Measurements from ENCODE around the gene DNTTIP2.
"Not testable (repeated sequence)": the region's sequence is repeated elsewhere in the genome, so short reads cannot be mapped to it uniquely, and the experiment has no call there.

The DNTTIP2 gene

DNA sequence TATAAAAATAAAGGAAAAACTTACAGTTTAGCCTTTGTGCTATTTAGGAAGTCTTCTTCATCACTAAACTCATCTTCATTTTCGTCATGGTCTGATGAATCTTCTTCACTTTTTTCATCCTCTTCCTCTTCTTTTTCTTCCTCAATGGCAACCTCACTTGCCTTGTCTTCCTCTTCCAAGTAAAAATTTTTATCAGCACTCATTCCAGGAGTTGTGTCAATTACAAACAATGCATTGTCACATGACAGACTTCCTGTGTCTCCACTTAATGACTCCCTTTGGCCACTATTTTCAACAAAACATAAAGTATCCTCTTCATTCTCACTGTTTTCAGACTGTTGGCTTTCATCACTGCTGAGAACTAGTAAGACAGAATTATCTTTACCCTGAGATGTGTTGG, 2.8 kb downstream of the DNTTIP2 start:
- DNase-seq = no peak

- DNase-seq = no peak
These were observed 4.9 kb downstream of the DNTTIP2 start for GRCh38 chr1:93874025-93874651.

DNA sequence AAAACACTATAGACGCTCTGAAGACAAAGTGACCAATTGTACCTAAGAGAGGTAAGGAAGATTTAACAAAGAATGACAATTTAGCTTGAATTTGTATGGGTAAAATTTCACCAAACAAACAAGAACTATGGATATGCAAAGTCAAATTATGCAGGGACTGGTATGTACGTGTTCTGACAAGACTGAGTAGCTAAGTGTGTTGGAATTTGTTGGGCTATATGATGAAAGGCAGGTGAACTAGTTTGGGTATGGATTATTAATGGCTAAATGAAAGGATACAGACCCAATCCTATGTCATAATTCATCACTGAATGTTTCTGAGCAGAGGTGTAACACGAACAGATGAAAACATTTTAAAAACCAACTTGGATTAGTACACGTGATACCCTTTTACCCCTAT, 7.6 kb downstream of the DNTTIP2 start:
- no peak for DNase-seq

DNA sequence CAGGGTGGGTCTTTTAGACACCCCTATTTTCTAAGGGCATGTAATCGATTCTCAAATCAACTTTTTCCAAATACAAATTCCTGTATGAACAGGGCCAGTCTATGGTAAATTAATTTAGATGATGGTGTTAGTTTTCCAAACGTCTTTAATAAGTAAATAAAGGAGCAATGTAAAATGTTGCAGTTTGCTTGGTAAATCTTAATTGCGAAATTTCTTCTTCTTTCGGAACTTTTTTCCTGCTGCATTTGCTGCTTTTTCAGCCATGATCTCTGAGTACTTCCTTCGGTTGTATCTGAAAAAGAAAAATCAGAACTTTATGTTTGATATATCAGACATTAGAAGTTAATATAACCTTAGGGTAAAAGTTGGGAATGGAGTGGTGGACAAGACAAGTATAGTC, 9.4 kb downstream of the DNTTIP2 start:
- DNase-seq = no peak

DNA sequence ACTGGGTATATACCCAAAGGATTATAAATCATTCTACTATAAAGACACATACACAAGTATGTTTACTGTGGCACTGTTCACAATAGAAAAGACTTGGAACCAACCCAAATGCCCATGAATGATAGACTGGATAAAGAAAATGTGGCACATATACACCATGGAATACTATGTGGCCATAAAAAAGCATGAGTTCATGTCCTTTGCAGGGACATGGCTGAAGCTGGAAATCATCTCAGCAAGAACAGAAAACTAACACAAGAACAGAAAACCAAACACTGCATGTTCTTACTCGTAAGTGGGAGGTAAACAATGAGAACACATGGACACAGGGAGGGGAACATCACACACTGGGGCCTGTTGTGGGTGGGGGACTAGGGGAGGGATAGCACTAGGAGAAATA, 10.5 kb downstream of the DNTTIP2 start:
- DNase-seq = not testable (repeated sequence)

GRCh38 chr1:93865253-93865652, 13.8 kb downstream of the DNTTIP2 start:
- DNase-seq = no peak

- DNase-seq = no peak
These were observed 14.8 kb downstream of the DNTTIP2 start for GRCh38 chr1:93864175-93864574.

GRCh38 chr1:93857653-93858052, 21.4 kb downstream of the DNTTIP2 start:
- not testable (repeated sequence) for DNase-seq

DNA sequence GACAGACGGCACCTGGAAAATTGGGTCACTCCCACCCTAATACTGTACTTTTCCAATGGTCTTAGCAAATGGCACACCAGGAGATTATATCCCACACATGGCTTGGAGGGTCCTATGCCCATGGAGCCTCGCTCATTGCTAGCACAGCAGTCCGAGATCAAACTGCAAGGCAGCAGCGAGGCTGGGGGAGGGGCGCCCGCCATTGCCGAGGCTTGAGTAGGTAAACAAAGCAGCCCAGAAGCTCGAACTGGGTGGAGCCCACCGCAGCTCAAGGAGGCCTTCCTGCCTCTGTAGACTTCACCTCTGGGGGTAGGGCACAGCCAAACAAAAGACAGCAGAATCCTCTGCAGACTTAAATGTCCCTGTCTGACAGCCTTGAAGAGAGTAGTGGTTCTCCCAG, 23.0 kb downstream of the DNTTIP2 start:
- not testable (repeated sequence) for DNase-seq

DNA sequence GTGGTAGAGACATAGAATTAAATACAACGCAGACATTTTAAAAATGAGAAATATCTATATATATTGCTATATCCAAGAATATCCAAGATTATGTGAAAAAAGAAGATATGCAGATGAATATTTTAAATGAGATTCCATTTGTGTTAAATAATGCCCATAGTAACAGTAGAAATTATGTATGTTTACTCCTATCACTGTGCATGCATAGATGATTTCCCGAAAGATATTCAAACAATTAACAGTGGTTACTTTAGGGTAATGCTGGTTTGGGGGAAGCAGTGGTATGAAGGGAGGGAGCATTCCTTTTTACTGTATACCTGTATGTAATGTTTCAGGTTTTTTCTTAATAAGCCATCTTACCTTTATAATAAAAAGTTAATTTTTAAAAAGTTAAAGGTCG, 25.1 kb downstream of the DNTTIP2 start:
- no peak for DNase-seq

DNA sequence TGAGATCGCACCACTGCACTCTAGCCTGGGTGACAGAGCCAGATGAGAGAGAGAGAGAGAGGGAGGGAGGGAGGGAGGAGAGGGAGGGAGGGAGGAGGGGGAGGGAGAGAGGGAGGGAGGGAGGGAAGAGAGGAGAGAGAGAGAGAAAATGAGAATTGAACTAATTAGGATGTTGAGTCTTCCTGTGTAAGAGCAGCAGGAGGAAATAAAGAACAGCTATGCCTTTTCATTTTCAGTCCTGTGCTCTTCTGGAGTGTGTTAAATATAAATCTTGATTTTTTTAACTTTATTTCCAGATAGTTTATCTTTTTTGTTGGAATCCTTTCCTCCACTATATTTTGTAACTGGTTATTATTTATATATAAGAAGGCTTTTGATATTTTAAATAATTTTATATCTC, 27.1 kb downstream of the DNTTIP2 start:
- DNase-seq = no peak

- no peak for DNase-seq
These were observed 27.7 kb downstream of the DNTTIP2 start for GRCh38 chr1:93851327-93851712.

DNA sequence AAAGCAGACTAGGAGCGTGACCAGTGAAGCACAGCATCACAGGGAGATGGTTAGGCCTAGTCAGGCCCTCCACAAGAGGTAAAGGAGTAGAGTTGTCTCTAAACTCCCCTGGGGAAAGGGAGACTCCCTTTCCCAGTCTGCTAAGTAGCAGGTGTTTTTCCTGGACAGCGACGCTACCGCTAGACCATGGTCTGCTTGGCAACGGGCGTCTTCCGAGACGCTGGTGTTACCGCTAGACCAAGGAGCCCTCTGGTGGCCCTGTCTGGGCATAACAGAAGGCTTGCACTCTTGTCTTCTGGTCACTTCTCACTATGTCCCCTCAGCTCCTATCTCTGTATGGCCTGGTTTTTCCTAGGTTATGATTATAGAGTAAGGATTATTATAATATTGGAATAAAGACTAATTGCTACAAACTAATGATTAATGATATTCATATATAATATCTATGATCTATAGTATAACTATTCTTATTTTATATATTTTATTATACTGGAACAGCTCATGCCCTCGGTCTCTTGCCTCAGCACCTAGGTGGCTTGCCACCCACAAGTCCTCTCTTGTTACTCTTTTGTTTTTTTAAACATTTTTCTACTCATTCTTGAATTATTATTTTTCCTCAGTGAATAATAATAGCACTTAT, 28.2 kb downstream of the DNTTIP2 start:
- peak; percentile 70 for DNase-seq

DNA sequence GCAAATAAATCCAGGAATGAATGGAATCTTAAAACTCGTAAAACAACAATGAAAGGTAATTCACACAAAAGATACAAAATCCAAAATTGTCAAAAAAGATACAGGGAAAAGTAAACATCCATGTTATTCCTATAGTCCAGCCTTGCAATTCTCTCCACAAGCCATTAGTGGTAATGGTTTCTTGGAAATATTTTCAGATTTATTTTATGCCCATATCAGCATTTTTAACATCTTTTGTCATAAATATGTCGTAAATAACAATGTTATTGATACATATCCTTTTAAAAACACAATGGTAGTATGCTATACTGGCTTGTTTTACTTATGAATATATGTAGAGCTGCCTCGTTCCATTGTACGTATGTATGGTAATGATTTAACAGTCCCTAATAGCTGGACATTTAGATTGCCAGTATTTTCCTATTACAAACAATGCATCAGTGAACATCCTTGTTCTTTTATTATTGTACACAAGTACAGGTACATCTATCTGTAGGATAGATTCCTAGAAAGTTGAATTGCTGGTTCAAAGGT, 30.6 kb downstream of the DNTTIP2 start:
- no peak for DNase-seq

DNA sequence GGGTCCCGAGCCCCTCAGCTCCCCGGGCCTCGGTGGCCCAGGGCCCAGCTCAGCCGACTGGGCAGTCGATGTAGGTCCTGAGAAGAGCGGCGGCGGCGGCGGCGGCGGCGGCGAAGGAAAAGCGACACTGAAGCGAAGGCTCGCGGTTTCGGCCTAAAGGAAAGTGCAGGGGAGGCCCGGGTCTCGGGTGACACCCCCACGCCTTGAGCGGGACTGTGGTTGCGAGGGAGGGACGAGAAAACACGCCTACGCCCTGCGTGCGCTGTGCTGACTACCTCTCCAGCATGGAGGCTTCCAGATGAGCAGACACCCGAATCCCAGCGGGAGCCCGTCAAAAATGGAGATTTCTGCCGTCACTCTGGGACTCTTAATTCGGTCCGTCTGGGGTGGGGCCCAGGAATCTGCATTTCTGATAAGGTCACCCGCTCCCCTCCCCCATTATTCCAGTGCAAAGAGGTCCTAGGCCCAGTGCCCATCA, 31.2 kb downstream of the DNTTIP2 start:
- peak; percentile 74 for DNase-seq

DNA sequence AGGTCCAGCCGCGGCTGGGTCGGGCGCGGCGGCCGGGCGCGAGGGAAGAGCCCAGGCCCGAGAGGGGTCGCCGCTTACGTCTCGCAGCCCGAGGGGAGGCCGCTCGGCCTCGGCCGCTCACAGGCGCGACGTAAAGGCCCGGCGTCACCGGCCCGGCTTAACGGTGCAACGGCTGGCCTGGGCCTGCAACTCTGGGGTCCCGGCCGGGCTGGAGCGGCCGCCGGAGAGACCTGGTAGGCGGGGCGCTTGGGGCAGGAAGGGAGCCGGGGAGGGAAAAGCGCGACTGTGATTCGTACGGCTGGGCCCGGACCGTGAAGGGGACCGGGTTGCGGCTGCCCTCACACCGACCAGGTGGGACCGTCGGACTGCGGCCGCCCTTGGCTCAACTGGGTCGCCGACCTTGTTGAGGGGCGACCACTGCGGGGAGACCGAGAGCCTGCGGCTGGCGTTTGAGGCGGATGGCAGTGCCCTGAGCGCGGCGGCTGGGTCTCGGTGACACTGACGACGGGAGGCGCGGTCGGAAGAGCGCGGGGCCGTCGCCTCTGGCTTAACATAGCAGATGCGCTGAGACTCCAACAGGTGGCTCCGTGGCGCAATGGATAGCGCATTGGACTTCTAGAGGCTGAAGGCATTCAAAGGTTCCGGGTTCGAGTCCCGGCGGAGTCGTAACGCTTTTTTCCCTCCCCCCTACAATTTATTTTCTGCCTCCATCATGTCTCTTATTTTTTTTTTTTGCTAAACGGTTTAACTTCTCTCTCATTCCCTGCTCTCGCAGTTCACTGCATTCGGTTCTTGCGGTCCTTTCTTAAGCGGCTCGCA, 31.8 kb downstream of the DNTTIP2 start:
- DNase-seq = peak; percentile 88

DNA sequence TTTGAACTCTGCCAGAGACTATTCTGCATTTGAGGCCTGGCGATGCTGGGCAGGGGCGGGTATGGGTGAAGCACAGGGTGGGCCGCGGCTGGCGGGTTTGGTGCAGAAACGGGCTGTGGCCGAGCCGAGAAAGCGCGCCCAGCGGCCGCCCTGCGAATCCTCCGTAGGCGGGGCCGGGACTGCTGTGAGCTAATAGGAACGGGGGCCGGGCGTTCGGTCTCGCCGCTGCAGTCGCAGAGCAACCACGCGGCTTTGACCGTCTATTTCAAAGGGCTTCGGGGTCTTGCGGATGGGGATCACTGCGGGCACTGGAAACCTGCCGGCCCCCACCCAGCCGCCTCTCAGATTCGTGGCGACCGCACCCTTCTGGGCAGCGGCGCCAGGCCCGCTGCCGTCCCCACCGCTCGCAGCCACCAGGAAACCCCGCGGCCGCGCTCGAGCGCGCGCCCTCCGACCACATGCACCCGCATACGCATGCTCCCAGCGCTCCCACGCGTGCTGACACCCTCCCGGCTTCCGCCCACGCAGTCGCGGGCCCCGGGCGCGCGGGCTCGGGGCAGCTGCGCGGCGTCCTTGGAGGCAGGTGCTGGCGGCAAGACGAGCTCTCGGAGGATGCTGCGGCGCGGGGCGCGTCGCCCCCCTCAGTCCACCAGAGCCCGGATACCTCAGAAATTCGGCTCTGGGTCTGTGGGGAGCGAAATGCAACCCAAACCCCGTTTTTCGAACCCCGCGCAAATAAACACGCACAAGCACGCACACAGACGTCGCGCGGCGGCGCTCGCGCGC, 32.6 kb downstream of the DNTTIP2 start:
- peak; percentile 85 for DNase-seq

GRCh38 chr1:93845538-93846205, 33.3 kb downstream of the DNTTIP2 start:
- DNase-seq = no peak

DNA sequence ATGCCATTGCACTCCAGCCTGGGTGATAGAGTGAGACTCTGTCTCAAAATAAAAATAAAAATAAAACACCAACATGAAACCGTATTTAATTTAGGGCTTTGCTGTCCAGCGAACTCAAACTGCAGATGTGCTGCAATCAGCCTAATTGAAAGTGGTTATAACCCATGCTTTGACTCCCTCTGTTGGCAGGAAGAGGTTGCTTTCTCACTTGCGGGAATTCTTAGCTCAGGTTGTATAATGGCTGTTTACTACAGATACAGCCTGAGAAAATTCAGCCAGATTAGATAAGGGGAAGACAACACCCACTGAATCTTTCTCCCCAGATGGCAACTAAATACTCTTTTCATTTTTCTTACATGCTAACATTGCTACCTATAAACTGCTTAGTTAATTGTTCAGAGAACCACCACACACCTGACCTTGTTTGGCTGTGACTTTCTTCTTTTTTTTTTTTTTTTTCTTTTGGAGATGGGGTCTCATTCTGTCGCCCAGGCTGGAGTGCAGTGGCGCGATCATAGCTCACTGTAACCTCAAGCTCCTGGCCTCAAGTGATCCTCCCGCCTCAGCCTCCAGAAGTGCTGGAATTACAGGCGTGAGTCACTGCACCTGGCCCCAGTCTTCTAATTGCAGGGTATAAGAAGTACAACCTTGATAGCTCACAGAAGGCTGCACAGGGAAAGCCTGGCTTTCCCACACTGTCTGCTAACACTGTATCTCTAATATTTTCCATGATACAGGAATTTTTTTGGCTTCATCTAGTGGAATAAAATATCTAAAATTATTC, 34.6 kb downstream of the DNTTIP2 start:
- DNase-seq = peak; percentile 21

DNA sequence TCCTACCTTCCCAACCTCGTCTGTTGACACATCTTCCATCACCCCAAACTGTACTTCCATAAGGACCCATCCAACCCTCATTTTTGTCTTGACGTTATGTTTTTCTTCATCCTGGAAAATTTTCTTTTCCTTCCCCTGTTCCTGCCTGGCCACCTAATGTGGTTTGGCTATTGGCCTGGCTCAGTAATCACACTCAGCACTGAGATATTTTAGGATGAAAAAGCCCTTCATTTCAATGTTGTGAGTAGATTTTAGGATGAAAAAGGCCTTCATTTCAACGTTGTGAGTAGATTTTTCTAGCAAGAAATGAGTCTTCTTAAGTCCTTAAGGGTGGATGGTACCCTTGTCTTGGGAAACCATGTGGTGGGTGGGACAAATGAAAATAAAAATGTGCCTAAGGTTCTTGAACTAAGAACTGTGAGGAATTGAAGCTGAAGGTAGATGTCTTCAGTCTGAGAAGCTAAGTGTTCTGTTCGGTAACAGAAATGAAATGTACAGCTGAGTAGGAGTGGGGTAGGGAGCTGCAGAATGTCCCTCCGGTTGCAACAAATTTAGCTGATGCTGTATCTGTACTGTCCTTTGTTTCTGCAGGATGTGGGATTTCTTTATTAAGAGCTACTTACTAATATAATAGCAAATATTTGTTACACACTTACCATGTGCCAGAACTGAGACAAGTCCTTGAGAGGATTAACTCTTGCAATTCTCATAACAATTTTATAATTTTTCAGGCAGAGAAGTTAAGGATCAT, 36.1 kb downstream of the DNTTIP2 start:
- DNase-seq = no peak

- DNase-seq = no peak
These were observed 37.2 kb downstream of the DNTTIP2 start for GRCh38 chr1:93841771-93842170.

All from activated naive CD4-positive, alpha-beta T cell treated with Interleukin-2 at 50 U/mL for 16 hours (primary cell).